T-helper 2 cell treated with Interferon-gamma antibody and Interleukin-4, amounts not matched to agents 5 μg/mL and 100 μg/mL, for 36 hours (primary cell): ENCODE results near the gene USP17L22.
"Not testable (repeated sequence)": the region's sequence is repeated elsewhere in the genome, so short reads cannot be mapped to it uniquely, and the experiment has no call there.

ENCODE experiments used
- DNase-seq: peaks from one replicate; pipeline ENCODE4 v3.0.0; 2021; ENCODE audit warnings: low spot score
- H3K27ac Mint-ChIP-seq: one replicate; pipeline ENCODE4 v1.8.0; 2021; ENCODE audit warnings: mild to moderate bottlenecking, mixed read lengths
- H3K27me3 Mint-ChIP-seq: one replicate; pipeline ENCODE4 v1.8.0; 2021; ENCODE audit warnings: low read depth, mixed read lengths
- H3K36me3 Mint-ChIP-seq: one replicate; pipeline ENCODE4 v1.8.0; 2021; ENCODE audit warnings: low read depth, mixed read lengths
- H3K4me1 Mint-ChIP-seq: one replicate; pipeline ENCODE4 v1.8.0; 2021; ENCODE audit warnings: low read depth, mixed read lengths
- H3K4me3 Mint-ChIP-seq: one replicate; pipeline ENCODE4 v1.8.0; 2022; ENCODE audit warnings: mild to moderate bottlenecking, moderate library complexity, mixed read lengths
- H3K9me3 Mint-ChIP-seq: one replicate; pipeline ENCODE4 v1.8.0; 2021; ENCODE audit warnings: mixed read lengths

Gene USP17L22

GRCh38 chr4:9267319-9267718, at the start of gene USP17L22:
USP17L22 (plus strand) TSS chr4:9267619; CDS start chr4:9267619, 0 bp downstream.
- DNase-seq, H3K9me3 Mint-ChIP-seq, H3K36me3 Mint-ChIP-seq, H3K4me3 Mint-ChIP-seq, H3K27ac Mint-ChIP-seq, H3K27me3 Mint-ChIP-seq, H3K4me1 Mint-ChIP-seq: not testable (repeated sequence)

GRCh38 chr4:9219852-9220251, 47.6 kb upstream of the USP17L22 start, which contains the start of gene USP17L12:
USP17L12 (plus strand) TSS chr4:9220152; CDS start chr4:9220152, 0 bp downstream.
- H3K4me1 Mint-ChIP-seq, H3K9me3 Mint-ChIP-seq, H3K36me3 Mint-ChIP-seq, H3K27ac Mint-ChIP-seq, H3K4me3 Mint-ChIP-seq, H3K27me3 Mint-ChIP-seq, DNase-seq: not testable (repeated sequence)

- H3K9me3 Mint-ChIP-seq, H3K36me3 Mint-ChIP-seq, H3K27ac Mint-ChIP-seq, H3K27me3 Mint-ChIP-seq, H3K4me1 Mint-ChIP-seq, H3K4me3 Mint-ChIP-seq, DNase-seq: not testable (repeated sequence)
These were observed 42.8 kb upstream of the USP17L22 start, which contains the start of gene USP17L13 for GRCh38 chr4:9224596-9224995. USP17L13 (plus strand) TSS chr4:9224896; CDS start chr4:9224896, 0 bp downstream.

- H3K4me1 Mint-ChIP-seq, H3K9me3 Mint-ChIP-seq, H3K27me3 Mint-ChIP-seq, H3K4me3 Mint-ChIP-seq, H3K27ac Mint-ChIP-seq, H3K36me3 Mint-ChIP-seq: not testable (repeated sequence)
- peak; percentile 3 for DNase-seq
These were observed 37.2 kb upstream of the USP17L22 start for GRCh38 chr4:9230249-9230648.

- H3K9me3 Mint-ChIP-seq, H3K36me3 Mint-ChIP-seq, H3K27ac Mint-ChIP-seq, H3K27me3 Mint-ChIP-seq, DNase-seq, H3K4me3 Mint-ChIP-seq, H3K4me1 Mint-ChIP-seq: not testable (repeated sequence)
These were observed 33.3 kb upstream of the USP17L22 start, which contains the start of gene USP17L15 for GRCh38 chr4:9234085-9234484. USP17L15 (plus strand) TSS chr4:9234385; CDS start chr4:9234385, 0 bp downstream.

- H3K27me3 Mint-ChIP-seq, H3K27ac Mint-ChIP-seq, DNase-seq, H3K4me3 Mint-ChIP-seq, H3K9me3 Mint-ChIP-seq, H3K4me1 Mint-ChIP-seq, H3K36me3 Mint-ChIP-seq: not testable (repeated sequence)
These were observed 29.0 kb upstream of the USP17L22 start for GRCh38 chr4:9238461-9238860.

- DNase-seq, H3K4me3 Mint-ChIP-seq, H3K4me1 Mint-ChIP-seq, H3K27me3 Mint-ChIP-seq, H3K27ac Mint-ChIP-seq, H3K9me3 Mint-ChIP-seq, H3K36me3 Mint-ChIP-seq: not testable (repeated sequence)
These were observed 23.8 kb upstream of the USP17L22 start, which contains the start of gene USP17L17 for GRCh38 chr4:9243579-9243978. USP17L17 (plus strand) TSS chr4:9243879; CDS start chr4:9243879, 0 bp downstream.

GRCh38 chr4:9247953-9248680, 19.3 kb upstream of the USP17L22 start, which contains the start of gene USP17L18:
USP17L18 (plus strand) TSS chr4:9248630; CDS start chr4:9248630, 0 bp downstream.
- not testable (repeated sequence) for H3K9me3 Mint-ChIP-seq, DNase-seq, H3K36me3 Mint-ChIP-seq, H3K4me1 Mint-ChIP-seq, H3K4me3 Mint-ChIP-seq, H3K27me3 Mint-ChIP-seq, H3K27ac Mint-ChIP-seq

- H3K27ac Mint-ChIP-seq, H3K4me1 Mint-ChIP-seq, H3K36me3 Mint-ChIP-seq, H3K4me3 Mint-ChIP-seq, H3K9me3 Mint-ChIP-seq, H3K27me3 Mint-ChIP-seq, DNase-seq: not testable (repeated sequence)
These were observed 14.3 kb upstream of the USP17L22 start, which contains the start of gene USP17L19 for GRCh38 chr4:9253078-9253477. USP17L19 (plus strand) TSS chr4:9253378; CDS start chr4:9253378, 0 bp downstream.

GRCh38 chr4:9257824-9258223, 9.6 kb upstream of the USP17L22 start, which contains the start of gene USP17L20:
USP17L20 (plus strand) TSS chr4:9258124; CDS start chr4:9258124, 0 bp downstream.
- H3K9me3 Mint-ChIP-seq, H3K27me3 Mint-ChIP-seq, H3K36me3 Mint-ChIP-seq, DNase-seq, H3K27ac Mint-ChIP-seq, H3K4me3 Mint-ChIP-seq, H3K4me1 Mint-ChIP-seq: not testable (repeated sequence)

GRCh38 chr4:9262572-9262971, 4.8 kb upstream of the USP17L22 start, which contains the start of gene USP17L21:
USP17L21 (plus strand) TSS chr4:9262872; CDS start chr4:9262872, 0 bp downstream.
- not testable (repeated sequence) for DNase-seq, H3K36me3 Mint-ChIP-seq, H3K4me3 Mint-ChIP-seq, H3K4me1 Mint-ChIP-seq, H3K27ac Mint-ChIP-seq, H3K9me3 Mint-ChIP-seq, H3K27me3 Mint-ChIP-seq

GRCh38 chr4:9271719-9272118, 4.3 kb downstream of the USP17L22 start:
- H3K36me3 Mint-ChIP-seq, H3K9me3 Mint-ChIP-seq, H3K4me3 Mint-ChIP-seq, H3K27me3 Mint-ChIP-seq, H3K27ac Mint-ChIP-seq, H3K4me1 Mint-ChIP-seq: not testable (repeated sequence)
- DNase-seq = peak; percentile 4
